Activated CD8-positive, alpha-beta T cell treated with anti-CD3 and anti-CD28 coated beads for 36 hours (primary cell): ENCODE results near the gene GANAB. TPM values are rescaled to one million over a fixed set of nuclear protein-coding genes. Genes with fewer than 3 reads are reported as not detected.

Experiments
- ATAC-seq: fragments of 200-7000 bp; cut with Tn5 transposase; one replicate; pipeline ENCODE4 v1.10.0; 2021; ENCODE audit warnings: mild to moderate bottlenecking, moderate library complexity
- CTCF ChIA-PET: fragments of 350-600 bp; sonication (Branson Sonifier 250); formaldehyde crosslinking; loops from one replicate; lab custom pipeline; 2021; ENCODE audit warnings: antibody characterized with exemption; lab: Charles Lee
- POLR2A ChIA-PET: fragments of 350-600 bp; sonication (Branson Sonifier 250); formaldehyde crosslinking; loops from one replicate; lab custom pipeline; 2021; ENCODE audit warnings: antibody characterized with exemption; lab: Charles Lee
- DNase-seq: peaks from one replicate; pipeline ENCODE4 v3.0.0-alpha.2; 2020
- H3K27ac Mint-ChIP-seq: one replicate; pipeline ENCODE4 v1.8.0; 2021; ENCODE audit warnings: mild to moderate bottlenecking, mixed read lengths
- H3K27me3 Mint-ChIP-seq: one replicate; pipeline ENCODE4 v1.8.0; 2021; ENCODE audit warnings: mixed read lengths
- H3K36me3 Mint-ChIP-seq: one replicate; pipeline ENCODE4 v1.8.0; 2021; ENCODE audit warnings: low read depth, mixed read lengths
- H3K4me1 Mint-ChIP-seq: one replicate; pipeline ENCODE4 v1.8.0; 2021; ENCODE audit warnings: low read depth, mixed read lengths
- H3K4me3 Mint-ChIP-seq: one replicate; pipeline ENCODE4 v1.8.0; 2021; ENCODE audit warnings: mild to moderate bottlenecking, moderate library complexity, mixed read lengths
- H3K9me3 Mint-ChIP-seq: one replicate; pipeline ENCODE4 v1.8.0; 2021; ENCODE audit warnings: mixed read lengths
- CTCF ChIP-seq: fragments of 200-600 bp; IDR thresholded peaks from one replicate; pipeline ENCODE4 v1.8.0; 2022; ENCODE audit warnings: antibody characterized with exemption, mild to moderate bottlenecking
- intact Hi-C: fragments of 100-400 bp; cut with micrococcal nuclease; formaldehyde crosslinking; loops from one replicate; pipeline ENCODE4 v1.10.0; 2022
- total RNA-seq, 2 experiments: library from RNA; stranded (reverse); gene quantifications; one replicate each; pipeline ENCODE4 v1.2.3, GENCODE V29; 2021

The GANAB gene
- total RNA-seq, 2 experiments from 2014 or later, result 205 to 217 TPM

- DNase-seq (no peak), ATAC-seq (no peak)
- no peak for TF ChIP-seq CTCF
- POLR2A ChIA-PET, result interaction anchor here (0.6 to 13.3 kb wide), 8 partner anchors 9 to 119 kb away, joined by 3 to 263 read pairs (median 6); partner anchors contain the start of genes BSCL2, C11orf98, CSKMT and GNG3
- H3K27me3 Mint-ChIP-seq, result no peaks in the 10 kb centered on the region
- H3K27ac Mint-ChIP-seq, result no peak overlapping the region
- CTCF ChIA-PET, result interaction anchor here (1.1 to 1.4 kb wide), 5 partner anchors 17 to 253 kb away, joined by 3 to 4 read pairs (median 3); partner anchors contain the start of genes CSKMT and UQCC3
- intact Hi-C loops, result loop anchor here (5.0 kb wide), 1 partner anchor 36 kb away; the partner anchor contains the start of genes EML3 and ROM1
- no peak overlapping the region for H3K4me3 Mint-ChIP-seq
- H3K9me3 Mint-ChIP-seq, result no peaks in the 10 kb centered on the region
- peaks cover 31% of the 10 kb centered on the region for H3K4me1 Mint-ChIP-seq
- peaks cover 35% of the 10 kb centered on the region for H3K36me3 Mint-ChIP-seq
Measured at GRCh38 chr11:62648185-62648966, 2.0 kb upstream of the GANAB start.

- intact Hi-C loops, result loop anchor here (5.0 kb wide), 1 partner anchor 35 kb away; the partner anchor contains the start of genes EML3 and ROM1
- Mint-ChIP-seq H3K9me3 (no peaks in the 10 kb centered on the region), H3K4me3 (no peak overlapping the region), H3K27me3 (no peaks in the 10 kb centered on the region), H3K27ac (peak overlapping the region; percentile 57), H3K36me3 (peaks cover 40% of the 10 kb centered on the region), H3K4me1 (peaks cover 33% of the 10 kb centered on the region)
- DNase-seq (no peak), ATAC-seq (no peak)
- TF ChIP-seq CTCF, result no peak
- POLR2A ChIA-PET, result interaction anchor here (0.6 to 13.3 kb wide), 9 partner anchors 10 to 119 kb away, joined by 3 to 263 read pairs (median 5); partner anchors contain the start of genes BSCL2, C11orf98, CSKMT and GNG3
- CTCF ChIA-PET, result interaction anchor here (1.1 to 1.4 kb wide), 3 partner anchors 18 to 253 kb away, joined by 3 to 4 read pairs (median 3); partner anchors contain the start of gene CSKMT
Measured at GRCh38 chr11:62647609-62648005, 1.2 kb upstream of the GANAB start.

- no peak for ATAC-seq
- CTCF ChIA-PET, result interaction anchor here (1.1 to 1.6 kb wide), 3 partner anchors 47 to 222 kb away, joined by 3 to 4 read pairs (median 3); partner anchors contain the start of gene ZBTB3
Measured at GRCh38 chr11:62646825-62647608, 604 bp upstream of the GANAB start.

GRCh38 chr11:62645671-62645945 lies 805 bp downstream of the GANAB start:
- intact Hi-C loops, result loop anchor here (5.0 kb wide), 1 partner anchor 33 kb away; the partner anchor contains the start of genes EML3 and ROM1
- peaks cover 41% of the 10 kb centered on the region for H3K36me3 Mint-ChIP-seq
- TF ChIP-seq CTCF, result no peak
- DNase-seq, result peak; percentile 18
- ChIA-PET CTCF (no interaction called here), POLR2A (interaction anchor here (0.8 to 13.3 kb wide), 14 partner anchors 10 to 210 kb away, joined by 3 to 263 read pairs (median 6); partner anchors contain the start of genes B3GAT3, C11orf98, CSKMT and LBHD1)
- no peaks in the 10 kb centered on the region for H3K9me3 Mint-ChIP-seq
- H3K27ac Mint-ChIP-seq, result peak overlapping the region; percentile 99
- ATAC-seq, result no peak
- peaks cover 31% of the 10 kb centered on the region for H3K4me1 Mint-ChIP-seq
- no peaks in the 10 kb centered on the region for H3K27me3 Mint-ChIP-seq
- H3K4me3 Mint-ChIP-seq, result peak overlapping the region; percentile 100

More at GRCh38 chr11:62646825-62647608, 604 bp upstream of the GANAB start:
- DNase-seq, result no peak
- Mint-ChIP-seq H3K36me3 (peaks cover 39% of the 10 kb centered on the region), H3K4me3 (peak overlapping the region; percentile 100), H3K27ac (peak overlapping the region; percentile 99), H3K27me3 (no peaks in the 10 kb centered on the region), H3K4me1 (peaks cover 30% of the 10 kb centered on the region), H3K9me3 (no peaks in the 10 kb centered on the region)
- intact Hi-C loops, result loop anchor here (5.0 kb wide), 1 partner anchor 35 kb away; the partner anchor contains the start of genes EML3 and ROM1
- POLR2A ChIA-PET, result interaction anchor here (1.4 to 13.3 kb wide), 10 partner anchors 8 to 208 kb away, joined by 4 to 263 read pairs (median 7); partner anchors contain the start of genes B3GAT3, C11orf98, CSKMT and LBHD1
- TF ChIP-seq CTCF, result no peak
